GM21447 (cell line): ENCODE results near the gene TRMT5.

Source experiments
- ATAC-seq: cut with Tn5 transposase; IDR thresholded peaks from one replicate; pipeline ENCODE4 v1.9.1; 2021; ENCODE audit not compliant: unreplicated experiment

Gene TRMT5

GRCh38 chr14:60965402-60965801 lies 15.5 kb downstream of the TRMT5 start:
- ATAC-seq, result no peak

DNA sequence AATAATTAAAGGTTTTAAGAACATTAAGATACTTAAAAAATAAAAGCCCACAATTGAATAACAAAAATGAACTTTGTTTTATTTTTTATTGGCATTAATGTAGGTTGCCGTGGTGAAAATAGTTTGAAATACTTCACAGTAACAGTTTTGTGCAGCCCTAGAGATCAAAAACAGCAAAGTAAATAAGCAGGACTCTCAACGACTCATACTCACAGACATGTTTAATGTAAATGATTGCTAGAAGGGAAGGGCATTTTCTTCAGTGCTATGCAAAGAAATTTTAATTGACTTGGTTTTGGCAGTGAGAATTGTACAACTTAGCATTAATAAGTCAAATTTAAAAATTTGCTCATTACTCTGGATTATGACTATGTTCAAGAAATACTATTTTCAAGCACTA lies 16.0 kb downstream of the TRMT5 start:
- ATAC-seq, result no peak

DNA sequence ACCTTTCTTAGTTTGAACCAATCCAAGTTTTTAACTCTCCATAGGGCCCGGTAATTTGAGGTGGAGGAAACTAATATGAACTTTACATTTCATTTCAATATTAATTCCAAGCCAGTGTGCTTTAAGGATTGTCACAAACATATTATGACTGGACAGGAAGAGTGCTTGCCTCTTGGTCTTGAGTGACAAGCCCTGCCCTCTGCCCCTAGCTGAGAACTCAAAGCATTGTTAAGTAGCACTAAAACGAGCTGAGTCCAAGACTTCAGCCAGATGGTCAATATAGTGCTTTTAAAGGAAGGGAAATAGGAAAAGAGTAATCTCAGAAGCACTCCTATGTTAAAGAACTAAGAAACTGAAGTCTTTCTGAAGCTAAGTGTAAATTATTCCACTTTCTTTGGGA lies 17.1 kb downstream of the TRMT5 start:
- ATAC-seq, result no peak

- ATAC-seq, result no peak
These were observed 22.7 kb downstream of the TRMT5 start for GRCh38 chr14:60958146-60958545.

DNA sequence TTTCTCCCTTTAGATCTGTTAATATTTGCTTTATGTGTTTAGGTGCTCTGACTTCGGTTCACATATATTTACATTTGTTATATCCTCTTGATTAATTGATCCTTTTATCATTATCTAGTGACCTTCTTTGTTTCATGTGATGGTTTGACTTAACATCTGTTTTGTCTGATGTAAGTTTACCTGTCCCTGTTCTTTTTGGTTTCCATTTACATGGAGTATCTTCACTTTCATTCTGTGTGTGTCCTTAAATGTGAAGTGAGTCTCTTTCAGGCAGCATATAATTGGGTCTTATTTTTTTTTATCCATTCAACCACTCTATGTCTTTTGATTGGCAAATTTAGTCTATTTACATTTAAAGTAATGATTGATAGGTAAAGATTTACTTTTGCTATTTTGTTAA lies 24.2 kb downstream of the TRMT5 start:
- ATAC-seq, result no peak

DNA sequence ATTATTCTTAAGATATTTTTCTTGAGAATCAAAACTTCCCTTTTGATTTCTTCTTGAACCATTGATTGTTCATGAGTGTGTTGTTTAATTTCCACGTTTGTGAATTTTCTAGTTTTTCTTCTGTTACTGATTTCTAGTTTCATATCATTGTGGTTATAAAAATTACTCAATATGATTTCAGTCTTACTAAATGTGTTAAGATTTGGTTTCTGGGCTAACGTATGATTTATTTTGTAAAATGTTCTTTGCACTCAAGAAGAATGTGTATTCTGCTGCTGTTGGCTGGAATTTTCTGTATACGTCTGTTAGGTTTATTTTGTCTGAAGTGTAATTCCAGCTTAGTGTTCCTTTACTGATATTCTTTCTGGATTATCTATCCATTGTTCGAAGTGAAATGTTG lies 24.7 kb downstream of the TRMT5 start:
- no peak for ATAC-seq

GRCh38 chr14:60951776-60952435 lies 29.0 kb downstream of the TRMT5 start:
- ATAC-seq, result no peak

- ATAC-seq, result no peak
These were observed 34.1 kb downstream of the TRMT5 start for GRCh38 chr14:60946773-60947172.

GRCh38 chr14:60945984-60946383 lies 34.9 kb downstream of the TRMT5 start:
- no peak for ATAC-seq

DNA sequence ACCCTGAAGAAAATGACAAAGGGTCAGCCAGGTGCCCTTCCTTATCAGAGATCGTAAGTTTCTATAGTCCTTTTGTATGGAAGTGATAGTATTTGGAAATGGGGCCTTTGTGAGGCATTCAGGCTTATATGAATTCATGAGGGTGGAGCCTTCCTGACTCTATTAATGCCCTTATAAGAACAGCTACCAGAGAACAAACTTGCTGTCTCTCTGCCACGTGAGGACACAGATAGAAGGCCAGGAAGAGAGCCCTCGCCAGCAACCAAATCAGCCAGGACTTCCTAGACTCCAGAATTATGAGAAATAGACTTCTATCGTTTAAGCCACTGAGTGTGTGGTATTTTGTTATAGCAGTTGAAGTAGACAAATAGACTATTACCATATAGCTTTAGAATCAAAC lies 36.7 kb downstream of the TRMT5 start:
- ATAC-seq, result no peak

GRCh38 chr14:60943637-60944032 lies 37.2 kb downstream of the TRMT5 start:
- ATAC-seq, result no peak

DNA sequence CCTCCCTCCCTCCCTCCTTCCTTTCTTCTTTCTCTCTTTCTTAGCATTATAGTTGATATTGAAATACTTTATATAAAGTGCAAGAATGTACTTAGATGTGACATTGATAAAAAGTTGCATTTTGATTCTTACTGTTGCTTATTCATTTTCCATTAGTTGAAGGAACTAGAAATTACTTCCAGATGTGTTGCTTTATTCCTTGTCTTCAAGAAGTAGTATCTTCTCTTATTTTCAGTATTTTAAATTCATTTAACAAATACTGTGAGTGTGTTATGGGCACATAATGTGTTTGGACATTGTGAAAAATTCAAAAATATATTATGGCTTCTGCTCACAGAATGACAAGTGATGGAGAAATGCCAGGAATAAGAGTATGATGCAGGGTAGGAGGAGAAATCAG lies 45.6 kb downstream of the TRMT5 start:
- ATAC-seq, result no peak

- no peak for ATAC-seq
These were observed 46.8 kb downstream of the TRMT5 start for GRCh38 chr14:60933920-60934655.

- ATAC-seq, result no peak
These were observed 49.7 kb downstream of the TRMT5 start for GRCh38 chr14:60931218-60931617.

DNA sequence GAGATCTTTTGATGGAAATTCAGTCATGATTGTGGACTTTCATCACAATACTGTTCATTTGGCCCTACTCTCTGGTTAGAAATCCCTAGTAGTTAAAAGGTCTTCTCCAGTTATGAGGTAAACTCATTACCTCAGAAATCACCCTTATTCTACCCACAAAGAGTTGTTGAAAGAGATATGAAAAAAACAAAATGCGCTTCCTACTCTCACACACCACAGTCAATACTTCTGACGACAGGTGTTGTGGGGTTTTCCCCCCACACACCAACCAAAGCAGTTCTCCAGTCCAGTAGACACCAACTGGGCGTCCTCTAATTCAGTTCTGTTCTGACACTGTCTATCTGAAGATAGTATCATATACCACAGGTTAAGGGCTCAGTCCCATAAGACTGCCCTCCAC lies 54.9 kb downstream of the TRMT5 start:
- ATAC-seq, result peak; percentile 94

DNA sequence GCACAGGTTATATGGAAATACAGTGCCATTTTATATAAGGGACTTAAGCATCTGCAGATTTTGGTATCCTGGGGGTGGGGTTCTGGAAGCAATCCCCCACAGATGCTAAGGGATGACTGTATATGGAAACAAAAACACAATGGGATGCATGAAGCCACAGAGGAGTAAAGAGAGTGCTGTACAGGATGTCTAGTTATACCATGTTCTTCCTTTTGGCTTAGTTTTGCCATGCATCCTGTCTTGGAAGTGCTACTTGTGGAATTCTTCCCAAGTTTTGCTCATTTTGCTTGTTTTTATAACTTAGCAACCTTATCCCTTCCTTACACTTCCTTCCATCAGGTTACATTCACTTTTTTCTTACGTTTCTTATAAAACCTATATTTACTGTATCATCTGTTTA lies 55.6 kb downstream of the TRMT5 start:
- no peak for ATAC-seq

- no peak for ATAC-seq
These were observed 58.8 kb downstream of the TRMT5 start for GRCh38 chr14:60922050-60922449.
